Measurements from ENCODE around the gene NPAS3.

The NPAS3 gene

DNA sequence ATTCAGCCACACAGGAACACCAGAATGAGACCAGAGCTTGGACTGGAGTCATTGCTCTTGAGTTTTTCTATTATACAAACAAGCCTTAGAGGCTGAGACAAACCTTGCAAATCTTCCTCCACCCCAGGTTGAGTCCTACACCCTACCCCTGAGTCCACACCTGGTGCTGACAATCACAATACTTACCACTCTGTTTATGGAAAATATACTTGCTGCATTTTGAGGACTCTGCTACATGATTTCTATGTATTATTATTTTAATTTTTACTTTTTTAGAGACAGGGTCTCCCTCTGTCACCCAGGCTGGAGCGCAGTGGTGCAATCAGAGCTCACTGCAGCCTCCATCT lies 910.7 kb downstream of the NPAS3 start:
- no peak for DNase-seq

DNA sequence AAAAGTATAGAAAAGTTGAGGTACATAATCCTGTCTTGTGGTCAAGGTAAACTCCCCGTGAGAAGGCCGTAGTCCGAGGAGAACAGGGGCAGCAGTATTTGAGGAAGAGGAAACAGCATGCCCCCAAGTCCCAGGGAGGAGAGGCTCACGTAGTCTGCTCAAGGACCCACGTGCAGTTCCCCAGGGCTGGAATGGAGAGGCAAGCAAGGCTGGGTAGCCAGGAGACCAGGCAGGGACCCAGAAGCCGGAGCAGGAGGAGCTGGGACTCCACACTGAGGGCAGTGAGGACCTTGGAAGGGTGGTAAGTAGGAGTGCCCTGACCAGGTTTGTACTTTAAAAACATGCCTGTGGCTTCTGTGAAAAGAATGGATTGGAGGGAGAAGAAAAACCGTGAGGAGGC lies 912.1 kb downstream of the NPAS3 start:
- no peak for DNase-seq

DNA sequence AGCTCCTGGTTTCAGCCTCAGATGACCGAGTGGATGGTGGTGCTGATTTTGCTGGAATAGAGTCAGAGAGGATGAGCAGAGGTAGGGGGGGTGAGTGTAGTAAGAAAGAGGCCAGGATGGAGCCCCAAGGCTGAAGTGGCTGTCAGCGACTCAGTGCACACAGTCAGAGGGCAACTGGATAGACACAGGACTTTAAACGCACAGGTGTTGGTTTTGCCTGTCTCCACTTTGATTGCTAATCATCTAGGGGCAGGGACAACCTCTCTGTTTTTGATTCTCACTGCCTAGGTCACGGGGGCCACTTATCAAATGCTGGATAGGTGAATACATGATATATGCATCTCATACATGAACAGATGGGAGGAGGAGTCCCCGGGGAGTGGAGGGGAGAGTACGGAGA lies 912.7 kb downstream of the NPAS3 start:
- DNase-seq: no peak

DNA sequence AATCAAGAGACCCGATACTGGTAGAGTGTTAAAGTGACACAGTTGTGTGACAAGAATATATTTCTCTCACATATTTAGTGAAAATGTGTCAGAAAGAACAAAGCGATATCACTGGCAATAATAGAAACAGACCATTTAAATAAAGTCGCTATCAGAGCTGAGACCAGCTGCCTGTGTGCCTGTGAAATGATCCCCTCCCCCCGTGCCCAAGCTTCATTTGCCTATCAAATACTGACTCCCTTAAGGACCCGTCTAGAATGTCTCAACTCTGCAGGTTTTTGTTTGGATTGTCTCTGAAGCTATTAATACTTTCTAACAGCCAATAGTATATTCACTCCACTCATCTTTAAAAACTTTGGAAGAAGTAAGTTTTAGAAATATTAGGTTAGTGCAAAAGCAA lies 913.3 kb downstream of the NPAS3 start:
- no peak for DNase-seq
